HL-60/S4 treated with retinoic acid at 250 ng/mL for 4 days and 3 days (cell line): ENCODE data around the gene ASAH2B.

ENCODE experiments used
- in situ Hi-C: fragments of 300-500 bp; cut with MboI; formaldehyde crosslinking; loops from 2 replicates; pipeline ENCODE4 v1.7.0; 2022; ENCODE audit warnings: low sequenced_read_pairs

The ASAH2B gene

DNA sequence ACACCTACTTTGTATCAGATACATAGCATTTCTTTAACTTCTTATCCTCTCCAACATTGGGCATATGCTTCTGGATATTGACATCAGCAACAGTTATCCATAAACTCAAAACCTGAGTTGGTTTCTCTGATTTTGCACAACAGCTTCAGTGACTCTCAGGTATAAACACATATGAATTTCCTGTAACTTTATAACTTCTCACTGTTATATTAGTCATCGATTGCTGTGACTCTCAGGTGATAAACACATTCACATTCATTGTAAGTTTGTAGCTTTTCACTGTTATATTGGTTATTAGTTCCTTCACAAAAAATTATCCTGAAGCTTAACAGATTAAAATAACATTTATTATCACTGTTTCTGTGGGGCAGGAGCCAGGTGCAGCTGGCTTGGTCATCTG, 57.0 kb downstream of the ASAH2B start:
- in situ Hi-C loops: no loop called here

DNA sequence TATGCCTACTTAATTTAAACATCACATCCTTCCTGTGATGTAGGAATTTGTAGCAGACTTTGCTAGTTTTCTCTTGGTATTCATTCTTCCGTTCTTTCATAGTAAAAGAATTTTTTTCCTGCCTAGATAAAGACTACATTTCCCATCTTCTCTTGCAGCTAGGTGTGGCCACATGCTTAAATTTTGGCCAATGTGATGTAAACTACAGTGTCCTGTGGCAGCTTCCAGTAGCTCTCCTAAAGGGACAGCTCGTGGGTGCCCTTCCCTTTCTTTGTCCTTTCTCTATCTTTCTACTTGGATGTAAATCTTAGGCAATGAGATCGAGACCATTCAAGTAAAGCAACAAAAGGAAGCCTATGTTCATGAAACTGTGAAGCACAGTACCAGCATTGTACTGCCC, 58.6 kb downstream of the ASAH2B start:
- in situ Hi-C loops: no loop called here

DNA sequence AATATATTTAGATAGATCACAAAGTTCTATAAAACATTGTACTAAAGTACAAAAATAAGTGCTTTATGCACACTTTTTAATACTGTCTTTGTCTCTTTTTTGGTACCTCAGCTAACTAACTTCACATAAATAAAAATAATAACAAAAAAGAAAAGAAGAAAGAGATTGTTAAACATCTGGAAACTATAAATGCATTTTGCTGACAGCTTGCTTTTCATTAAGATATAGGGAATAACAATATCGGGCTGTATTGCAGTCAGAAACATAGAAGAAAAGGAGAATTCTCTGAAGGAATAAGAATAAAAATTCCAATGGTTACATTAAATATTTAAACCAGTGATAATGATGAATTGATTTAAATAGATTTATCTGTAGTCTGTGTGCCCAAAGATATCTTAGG, 59.9 kb downstream of the ASAH2B start:
- in situ Hi-C loops: no loop called here

DNA sequence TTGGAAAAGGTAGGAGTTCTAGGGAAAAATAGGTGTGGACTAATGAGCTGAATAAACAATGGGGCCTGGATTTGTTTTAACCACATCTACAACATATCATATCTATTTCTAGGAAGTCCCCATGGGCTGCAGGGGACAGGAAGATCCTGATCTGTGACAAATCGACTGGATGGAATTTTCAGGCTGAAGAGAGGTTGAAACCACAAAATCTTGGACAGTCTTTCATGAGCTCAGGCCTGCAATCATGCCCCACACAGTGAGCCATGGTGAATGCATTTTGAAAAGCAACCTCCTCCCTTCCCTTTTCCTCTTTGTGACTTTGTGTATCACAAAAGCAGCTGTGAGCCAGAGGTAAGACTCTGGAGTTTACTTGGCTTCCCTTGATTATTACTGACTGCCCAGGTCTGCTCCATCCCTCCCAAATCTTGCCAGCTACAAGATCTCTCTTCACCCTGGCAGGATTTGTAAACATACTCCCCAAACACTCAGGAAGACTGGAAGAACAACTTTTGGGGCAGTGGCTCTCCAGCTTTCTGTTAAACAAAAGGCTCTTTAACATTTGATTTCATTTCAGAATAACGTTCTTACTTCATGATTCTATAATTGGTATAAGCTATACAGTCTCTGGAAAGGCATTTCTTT, 66.4 kb downstream of the ASAH2B start:
- in situ Hi-C loops: no loop called here

DNA sequence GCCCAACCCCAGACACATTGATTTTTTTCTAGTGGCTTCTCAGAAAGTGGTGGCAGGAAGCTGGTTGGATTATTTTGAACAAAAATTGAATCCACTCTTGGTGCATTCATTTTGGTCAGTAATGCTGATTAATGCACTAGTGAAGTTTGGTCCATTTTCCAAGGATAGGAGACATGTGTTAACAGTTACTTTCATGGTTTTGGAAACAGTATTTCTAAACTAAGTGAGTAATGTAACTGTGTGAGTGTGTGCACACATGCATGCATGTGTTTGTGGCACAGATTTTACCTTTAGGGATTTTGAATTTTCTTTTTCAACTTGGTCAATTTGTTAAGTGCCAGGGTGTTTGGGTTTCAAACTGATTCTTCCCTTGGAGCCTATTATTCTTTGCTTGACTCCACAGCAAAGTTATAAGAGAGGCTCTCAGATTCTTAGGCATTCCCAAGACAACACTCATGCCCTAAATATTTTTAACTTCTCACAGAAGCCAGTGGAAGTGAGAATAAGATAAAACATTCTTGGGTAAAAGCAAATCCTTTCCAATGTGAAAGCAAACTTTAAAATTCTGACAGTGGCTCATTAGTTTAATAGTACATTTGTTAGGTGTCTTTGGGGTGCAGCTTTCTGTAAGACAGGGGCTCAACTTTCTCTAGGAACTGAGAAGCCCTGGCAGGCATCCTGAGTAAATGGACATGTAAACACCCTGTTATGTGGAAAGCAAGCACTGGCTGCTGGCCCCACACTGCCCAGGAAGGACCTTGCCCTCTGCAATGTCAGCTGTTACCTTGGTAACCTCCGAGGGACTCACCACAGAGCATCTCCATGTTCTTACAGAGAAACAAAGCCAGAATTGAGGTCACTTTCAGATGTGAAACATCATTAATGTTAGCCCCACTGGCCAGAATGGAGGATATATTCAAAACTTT, 68.4 kb downstream of the ASAH2B start:
- in situ Hi-C loops: no loop called here
